Uterus (tissue), 4 donors: ENCODE results near the gene CDK5R1. TPM values are rescaled to one million over a fixed set of nuclear protein-coding genes. Genes with fewer than 3 reads are reported as not detected.

ENCODE experiments used
- DNase-seq, 2 donors: peaks; one replicate each; pipeline ENCODE4 v3.0.0-alpha.2; 2019 to 2020
- H3K27ac ChIP-seq, 2 donors: fragments of 200-600 bp; sonication (generic); 1 replicate in 1 of 2; 2 replicates in 1 of 2; pipeline ENCODE4 v1.5.1; 2016 to 2018
- H3K27me3 ChIP-seq, 2 donors: fragments of 200-600 bp; sonication (generic); one replicate each; pipeline ENCODE4 v1.5.1; 2018 to 2019; ENCODE audit warnings: control low read depth in 1 of 2
- H3K36me3 ChIP-seq, 2 donors: fragments of 200-600 bp; sonication (generic); one replicate each; pipeline ENCODE4 v1.5.1; 2019; ENCODE audit warnings: control low read depth in 1 of 2
- H3K4me1 ChIP-seq, 2 donors: fragments of 200-600 bp; sonication (generic); one replicate each; pipeline ENCODE4 v1.5.1; 2018 to 2019; ENCODE audit warnings: control low read depth in 1 of 2
- H3K4me3 ChIP-seq, 2 donors: fragments of 200-600 bp; sonication (generic); 1 replicate in 1 of 2; 2 replicates in 1 of 2; pipeline ENCODE4 v1.5.1; 2018 to 2019; ENCODE audit warnings: mild to moderate bottlenecking in 1 of 2
- H3K9me3 ChIP-seq, 2 donors: fragments of 200-600 bp; sonication (generic); one replicate each; pipeline ENCODE4 v1.5.1; 2019; ENCODE audit warnings: control low read depth in 1 of 2
- POLR2A ChIP-seq, 2 donors: fragments of 450-650 bp; IDR thresholded peaks; one replicate each; pipeline ENCODE4 v1.6.1; 2016; ENCODE audit warnings: antibody characterized with exemption in 2 of 2, mild to moderate bottlenecking in 1 of 2, moderate library complexity in 1 of 2
- intact Hi-C: fragments of 100-400 bp; cut with DNase I; formaldehyde crosslinking; loops from one replicate; pipeline ENCODE4 v1.15.1; 2023; ENCODE audit warnings: low total_unique reads
- total RNA-seq, 4 donors: library from RNA; depleted of rRNA in 3 of 4; stranded (reverse); fragments of >200 nt in 3 of 4; gene quantifications; one replicate each; pipeline versions ENCODE4 v1.1.0 to v1.2.4, GENCODE V29; 2014 to 2023
- TF ChIP-seq, protein P1 (sequence below), 4 experiments: fragments of 200-600 bp in 2 of 4; fragments of 450-650 bp in 2 of 4; sonication (generic) in 2 of 4; IDR thresholded peaks; one replicate each; pipeline ENCODE4 v1.5.1; 2016 to 2019; ENCODE audit warnings: antibody characterized with exemption in 4 of 4, mild to moderate bottlenecking in 2 of 4, moderate library complexity in 1 of 4
- donor health status: DM: yes; HTN: yes; CAD: no.

Gene CDK5R1
- total RNA-seq, 4 donors from 2014 or later: 0.77 to 2.9 (median 1.4) TPM; not detected in 1

DNA sequence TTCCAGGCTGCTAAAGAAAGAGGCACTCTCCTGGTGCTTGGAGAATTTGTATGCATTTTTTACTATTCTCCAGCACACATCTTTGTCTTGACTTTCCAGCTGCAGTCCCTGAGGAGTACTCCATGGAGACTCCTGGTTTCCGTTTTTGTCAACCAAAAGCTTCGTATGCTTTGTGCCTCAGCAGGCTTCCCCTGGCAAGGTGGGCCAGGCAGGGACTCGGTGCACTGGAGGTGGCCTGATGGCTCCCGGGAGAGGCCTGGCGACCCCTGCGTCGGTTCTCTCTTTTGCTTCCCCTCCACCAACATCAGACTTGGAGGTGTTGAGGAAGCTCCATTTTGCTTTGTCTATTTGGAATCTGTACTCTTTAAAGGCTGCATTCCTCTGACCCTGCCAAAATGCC is 23.7 kb downstream of the CDK5R1 start:
- H3K27ac ChIP-seq: no peak overlapping the region
- intact Hi-C loops: no loop called here
- DNase-seq: no peak
- H3K4me1 ChIP-seq: no peaks in the 10 kb centered on the region
- TF ChIP-seq, protein P1, sequence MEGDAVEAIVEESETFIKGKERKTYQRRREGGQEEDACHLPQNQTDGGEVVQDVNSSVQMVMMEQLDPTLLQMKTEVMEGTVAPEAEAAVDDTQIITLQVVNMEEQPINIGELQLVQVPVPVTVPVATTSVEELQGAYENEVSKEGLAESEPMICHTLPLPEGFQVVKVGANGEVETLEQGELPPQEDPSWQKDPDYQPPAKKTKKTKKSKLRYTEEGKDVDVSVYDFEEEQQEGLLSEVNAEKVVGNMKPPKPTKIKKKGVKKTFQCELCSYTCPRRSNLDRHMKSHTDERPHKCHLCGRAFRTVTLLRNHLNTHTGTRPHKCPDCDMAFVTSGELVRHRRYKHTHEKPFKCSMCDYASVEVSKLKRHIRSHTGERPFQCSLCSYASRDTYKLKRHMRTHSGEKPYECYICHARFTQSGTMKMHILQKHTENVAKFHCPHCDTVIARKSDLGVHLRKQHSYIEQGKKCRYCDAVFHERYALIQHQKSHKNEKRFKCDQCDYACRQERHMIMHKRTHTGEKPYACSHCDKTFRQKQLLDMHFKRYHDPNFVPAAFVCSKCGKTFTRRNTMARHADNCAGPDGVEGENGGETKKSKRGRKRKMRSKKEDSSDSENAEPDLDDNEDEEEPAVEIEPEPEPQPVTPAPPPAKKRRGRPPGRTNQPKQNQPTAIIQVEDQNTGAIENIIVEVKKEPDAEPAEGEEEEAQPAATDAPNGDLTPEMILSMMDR (IDR thresholded peaks at IDR 0.05): no peak
- TF ChIP-seq POLR2A (IDR thresholded peaks at IDR 0.05): no peak
- no peak overlapping the region for H3K4me3 ChIP-seq
- no peaks in the 10 kb centered on the region for H3K9me3 ChIP-seq
- H3K36me3 ChIP-seq: no peaks in the 10 kb centered on the region
- H3K27me3 ChIP-seq: no peaks in the 10 kb centered on the region

DNA sequence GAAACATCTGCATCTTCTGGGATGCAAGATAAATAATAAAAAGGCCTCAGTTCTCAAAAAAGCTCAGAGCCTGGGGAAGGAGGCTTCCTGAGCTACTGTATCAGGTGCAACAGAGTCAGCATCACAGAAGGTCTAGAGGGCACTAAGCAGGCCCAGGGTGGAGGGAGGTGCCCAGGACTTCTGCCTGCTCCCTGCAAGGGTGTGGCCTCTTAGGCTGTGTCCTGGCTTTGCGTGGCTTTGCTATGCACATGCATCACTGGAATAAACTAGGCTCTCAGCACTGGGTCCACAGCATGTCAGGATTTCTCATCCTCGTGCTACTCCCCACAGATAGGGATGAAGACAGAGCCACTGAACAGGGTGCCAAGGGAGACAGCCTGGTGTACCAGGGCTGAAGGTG is 25.5 kb downstream of the CDK5R1 start:
- DNase-seq: no peak
- Histone ChIP-seq H3K4me3 (no peak overlapping the region), H3K27me3 (no peaks in the 10 kb centered on the region), H3K4me1 (no peaks in the 10 kb centered on the region), H3K36me3 (no peaks in the 10 kb centered on the region), H3K27ac (no peak overlapping the region), H3K9me3 (no peaks in the 10 kb centered on the region)
- intact Hi-C loops: no loop called here
- TF ChIP-seq, protein P1 (IDR thresholded peaks at IDR 0.05): no peak
- no peak for TF ChIP-seq POLR2A (IDR thresholded peaks at IDR 0.05)

GRCh38 chr17:32513579-32513978 is 26.8 kb downstream of the CDK5R1 start:
- no peak for DNase-seq
- no peak overlapping the region for H3K4me3 ChIP-seq
- H3K9me3 ChIP-seq: no peaks in the 10 kb centered on the region
- H3K27me3 ChIP-seq: no peaks in the 10 kb centered on the region
- H3K4me1 ChIP-seq: no peaks in the 10 kb centered on the region
- no peaks in the 10 kb centered on the region for H3K36me3 ChIP-seq
- intact Hi-C loops: no loop called here
- TF ChIP-seq, protein P1 (IDR thresholded peaks at IDR 0.05): no peak
- TF ChIP-seq POLR2A (IDR thresholded peaks at IDR 0.05): no peak
- no peak overlapping the region for H3K27ac ChIP-seq

DNA sequence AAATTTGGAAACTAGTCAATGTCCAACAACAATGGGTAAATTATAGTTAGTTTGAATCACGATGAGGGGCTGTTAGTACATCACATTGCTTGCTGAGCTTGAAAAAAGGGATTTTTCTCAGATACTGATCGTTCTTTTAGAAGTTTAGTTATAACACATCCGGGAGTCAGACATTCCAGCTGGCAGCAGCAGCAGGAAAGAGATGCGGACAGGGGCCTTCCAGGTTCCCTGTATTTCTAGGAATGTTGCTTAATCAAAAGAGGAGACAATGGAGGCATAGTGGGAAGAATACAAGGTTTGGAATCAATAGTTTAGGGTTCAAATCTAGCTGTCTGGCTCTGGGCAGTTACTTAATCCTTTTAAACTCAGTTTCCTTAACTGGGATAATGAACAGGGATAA is 27.8 kb downstream of the CDK5R1 start:
- intact Hi-C loops: no loop called here
- no peak for DNase-seq
- TF ChIP-seq POLR2A (IDR thresholded peaks at IDR 0.05): no peak
- TF ChIP-seq, protein P1 (IDR thresholded peaks at IDR 0.05): no peak

DNA sequence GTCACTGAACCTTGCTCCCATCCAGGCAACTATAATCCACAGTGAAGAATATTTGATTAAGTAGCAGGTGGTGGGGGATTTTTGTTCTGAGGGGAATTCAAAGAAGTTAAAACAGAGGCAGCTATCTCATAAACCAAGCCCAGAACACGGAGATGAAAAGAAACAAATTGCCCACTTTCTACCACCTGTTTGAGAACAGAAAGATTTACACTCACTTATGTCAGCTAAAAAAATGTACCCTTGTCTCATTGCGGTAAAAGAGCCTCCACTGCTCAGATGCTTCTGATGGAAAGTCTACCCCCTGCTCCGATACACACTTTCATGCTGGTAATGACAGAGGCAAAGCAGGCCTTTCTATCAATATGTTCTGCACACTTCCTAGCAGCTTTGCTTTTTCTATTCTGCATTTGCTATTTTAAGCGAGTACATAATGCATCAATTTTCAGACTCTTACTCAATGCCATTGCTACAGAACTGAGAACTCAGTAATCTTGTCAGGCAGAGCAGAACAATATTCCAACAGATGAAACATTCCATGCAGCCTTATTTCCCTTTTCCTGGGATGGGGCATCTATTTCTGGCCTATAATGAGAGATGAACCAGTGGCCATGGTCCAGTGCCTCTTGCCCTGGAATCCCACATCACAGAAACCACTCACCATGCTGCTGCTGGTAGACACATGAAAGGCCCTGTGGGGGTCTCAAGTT is 29.0 kb downstream of the CDK5R1 start:
- intact Hi-C loops: no loop called here
- Histone ChIP-seq H3K36me3 (no peaks in the 10 kb centered on the region), H3K27me3 (no peaks in the 10 kb centered on the region), H3K4me3 (no peak overlapping the region), H3K9me3 (no peaks in the 10 kb centered on the region), H3K4me1 (no peaks in the 10 kb centered on the region), H3K27ac (no peak overlapping the region)
- DNase-seq: no peak
- TF ChIP-seq POLR2A (IDR thresholded peaks at IDR 0.05): no peak
- TF ChIP-seq, protein P1 (IDR thresholded peaks at IDR 0.05): no peak

More for the DNA sequence above, 27.8 kb downstream of the CDK5R1 start:
- Histone ChIP-seq H3K27ac (no peak overlapping the region), H3K4me1 (no peaks in the 10 kb centered on the region), H3K4me3 (no peak overlapping the region), H3K36me3 (no peaks in the 10 kb centered on the region), H3K27me3 (no peaks in the 10 kb centered on the region), H3K9me3 (no peaks in the 10 kb centered on the region)
